Measurements from ENCODE around the gene ABCA7. TPM values are rescaled to one million over a fixed set of nuclear protein-coding genes. Genes with fewer than 3 reads are reported as not detected.

ABCA7 gene
- total and polyA plus RNA-seq, 2 of the 13 experiments (the other 11 are each of a cell fraction or from before 2014, with no cell fraction given): 4.4 to 32.4 TPM

DNA sequence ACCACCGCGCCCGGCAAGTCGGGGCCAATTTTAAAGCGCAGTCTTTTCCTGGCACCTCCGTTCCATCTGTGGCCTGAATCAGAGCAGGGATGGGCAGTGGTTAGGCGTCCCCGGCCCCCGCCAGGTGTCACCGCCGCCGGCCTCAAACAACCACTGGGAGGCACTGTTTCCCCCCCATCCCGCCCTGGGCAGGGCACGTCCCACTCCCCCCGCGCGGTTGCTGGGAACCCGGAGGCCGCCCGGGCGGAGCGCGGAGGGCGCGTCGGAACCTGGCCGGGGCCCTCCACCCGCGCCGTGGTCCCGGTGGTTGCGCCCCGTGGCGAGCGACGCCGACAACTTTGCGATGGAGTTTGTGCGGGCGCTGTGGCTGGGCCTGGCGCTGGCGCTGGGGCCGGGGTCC, 39.8 kb upstream of the ABCA7 start, which contains the start of gene GRIN3B (continued):
- TF ChIP-seq, protein P1, sequence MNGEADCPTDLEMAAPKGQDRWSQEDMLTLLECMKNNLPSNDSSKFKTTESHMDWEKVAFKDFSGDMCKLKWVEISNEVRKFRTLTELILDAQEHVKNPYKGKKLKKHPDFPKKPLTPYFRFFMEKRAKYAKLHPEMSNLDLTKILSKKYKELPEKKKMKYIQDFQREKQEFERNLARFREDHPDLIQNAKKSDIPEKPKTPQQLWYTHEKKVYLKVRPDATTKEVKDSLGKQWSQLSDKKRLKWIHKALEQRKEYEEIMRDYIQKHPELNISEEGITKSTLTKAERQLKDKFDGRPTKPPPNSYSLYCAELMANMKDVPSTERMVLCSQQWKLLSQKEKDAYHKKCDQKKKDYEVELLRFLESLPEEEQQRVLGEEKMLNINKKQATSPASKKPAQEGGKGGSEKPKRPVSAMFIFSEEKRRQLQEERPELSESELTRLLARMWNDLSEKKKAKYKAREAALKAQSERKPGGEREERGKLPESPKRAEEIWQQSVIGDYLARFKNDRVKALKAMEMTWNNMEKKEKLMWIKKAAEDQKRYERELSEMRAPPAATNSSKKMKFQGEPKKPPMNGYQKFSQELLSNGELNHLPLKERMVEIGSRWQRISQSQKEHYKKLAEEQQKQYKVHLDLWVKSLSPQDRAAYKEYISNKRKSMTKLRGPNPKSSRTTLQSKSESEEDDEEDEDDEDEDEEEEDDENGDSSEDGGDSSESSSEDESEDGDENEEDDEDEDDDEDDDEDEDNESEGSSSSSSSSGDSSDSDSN (CRISPR knock-in tag; IDR thresholded peaks at IDR 0.05): peak; percentile 58; the same call in 1 of the 2 replicates
- TF ChIP-seq, protein P2, sequence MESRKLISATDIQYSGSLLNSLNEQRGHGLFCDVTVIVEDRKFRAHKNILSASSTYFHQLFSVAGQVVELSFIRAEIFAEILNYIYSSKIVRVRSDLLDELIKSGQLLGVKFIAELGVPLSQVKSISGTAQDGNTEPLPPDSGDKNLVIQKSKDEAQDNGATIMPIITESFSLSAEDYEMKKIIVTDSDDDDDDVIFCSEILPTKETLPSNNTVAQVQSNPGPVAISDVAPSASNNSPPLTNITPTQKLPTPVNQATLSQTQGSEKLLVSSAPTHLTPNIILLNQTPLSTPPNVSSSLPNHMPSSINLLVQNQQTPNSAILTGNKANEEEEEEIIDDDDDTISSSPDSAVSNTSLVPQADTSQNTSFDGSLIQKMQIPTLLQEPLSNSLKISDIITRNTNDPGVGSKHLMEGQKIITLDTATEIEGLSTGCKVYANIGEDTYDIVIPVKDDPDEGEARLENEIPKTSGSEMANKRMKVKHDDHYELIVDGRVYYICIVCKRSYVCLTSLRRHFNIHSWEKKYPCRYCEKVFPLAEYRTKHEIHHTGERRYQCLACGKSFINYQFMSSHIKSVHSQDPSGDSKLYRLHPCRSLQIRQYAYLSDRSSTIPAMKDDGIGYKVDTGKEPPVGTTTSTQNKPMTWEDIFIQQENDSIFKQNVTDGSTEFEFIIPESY (CRISPR knock-in tag; IDR thresholded peaks at IDR 0.05): peak; percentile 70
- TF ChIP-seq THAP11 (CRISPR knock-in tag; IDR thresholded peaks at IDR 0.05): 0 out of 2 replicates have a peak, but pooled peaks have one; percentile 21
- 0 out of 2 replicates have a peak, but pooled peaks have one; percentile 34 for TF ChIP-seq PHF21A (CRISPR knock-in tag; IDR thresholded peaks at IDR 0.05)
- TF ChIP-seq ZNF777 (CRISPR knock-in tag; IDR thresholded peaks at IDR 0.05): peak; percentile 10; the same call in 1 of the 2 replicates
- TF ChIP-seq, protein P3, sequence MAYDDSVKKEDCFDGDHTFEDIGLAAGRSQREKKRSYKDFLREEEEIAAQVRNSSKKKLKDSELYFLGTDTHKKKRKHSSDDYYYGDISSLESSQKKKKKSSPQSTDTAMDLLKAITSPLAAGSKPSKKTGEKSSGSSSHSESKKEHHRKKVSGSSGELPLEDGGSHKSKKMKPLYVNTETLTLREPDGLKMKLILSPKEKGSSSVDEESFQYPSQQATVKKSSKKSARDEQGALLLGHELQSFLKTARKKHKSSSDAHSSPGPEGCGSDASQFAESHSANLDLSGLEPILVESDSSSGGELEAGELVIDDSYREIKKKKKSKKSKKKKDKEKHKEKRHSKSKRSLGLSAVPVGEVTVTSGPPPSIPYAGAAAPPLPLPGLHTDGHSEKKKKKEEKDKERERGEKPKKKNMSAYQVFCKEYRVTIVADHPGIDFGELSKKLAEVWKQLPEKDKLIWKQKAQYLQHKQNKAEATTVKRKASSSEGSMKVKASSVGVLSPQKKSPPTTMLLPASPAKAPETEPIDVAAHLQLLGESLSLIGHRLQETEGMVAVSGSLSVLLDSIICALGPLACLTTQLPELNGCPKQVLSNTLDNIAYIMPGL (CRISPR knock-in tag; IDR thresholded peaks at IDR 0.05; ENCODE audit: borderline replicate concordance in 1 of 2, low read depth in 1 of 2): peak; percentile 36 to 77; a peak in 3 of 4 replicates
- TF ChIP-seq ZNF724P (CRISPR knock-in tag; IDR thresholded peaks at IDR 0.05; ENCODE audit: borderline replicate concordance): no peak
- no peak for TF ChIP-seq ERF (CRISPR knock-in tag; IDR thresholded peaks at IDR 0.05)
- TF ChIP-seq JUN (CRISPR knock-in tag; IDR thresholded peaks at IDR 0.05): no peak

Measured in HepG2 (cell line).